ENCODE data around the gene OXNAD1.

The OXNAD1 gene

GRCh38 chr3:16320711-16321110, 55.7 kb downstream of the OXNAD1 start:
- no peak for TF ChIP-seq CTCF (IDR thresholded peaks at IDR 0.05; ENCODE audit: low read depth, low read length, missing control alignments)
- DNase-seq (ENCODE audit: extremely low read depth, low read depth) = no peak
- no peak overlapping the region for H3K4me3 ChIP-seq (replicated peaks; ENCODE audit: low read depth, low read length)

- no peak overlapping the region for H3K4me3 ChIP-seq (replicated peaks; ENCODE audit: low read depth, low read length)
- TF ChIP-seq CTCF (IDR thresholded peaks at IDR 0.05; ENCODE audit: low read depth, low read length, missing control alignments) = no peak
- no peak for DNase-seq (ENCODE audit: extremely low read depth, low read depth)
These were observed 57.2 kb downstream of the OXNAD1 start for GRCh38 chr3:16322189-16322588.

- DNase-seq (ENCODE audit: extremely low read depth, low read depth) = no peak
- TF ChIP-seq CTCF (IDR thresholded peaks at IDR 0.05; ENCODE audit: low read depth, low read length, missing control alignments) = no peak
- H3K4me3 ChIP-seq (replicated peaks; ENCODE audit: low read depth, low read length) = no peak overlapping the region
These were observed 58.7 kb downstream of the OXNAD1 start for GRCh38 chr3:16323737-16324136.

GRCh38 chr3:16325850-16326249, 60.8 kb downstream of the OXNAD1 start:
- TF ChIP-seq CTCF (IDR thresholded peaks at IDR 0.05; ENCODE audit: low read depth, low read length, missing control alignments) = no peak
- no peak for DNase-seq (ENCODE audit: extremely low read depth, low read depth)
- no peak overlapping the region for H3K4me3 ChIP-seq (replicated peaks; ENCODE audit: low read depth, low read length)

- no peak for DNase-seq (ENCODE audit: extremely low read depth, low read depth)
- H3K4me3 ChIP-seq (replicated peaks; ENCODE audit: low read depth, low read length) = no peak overlapping the region
- TF ChIP-seq CTCF (IDR thresholded peaks at IDR 0.05; ENCODE audit: low read depth, low read length, missing control alignments) = no peak
These were observed 61.8 kb downstream of the OXNAD1 start for GRCh38 chr3:16326724-16327349.

- H3K4me3 ChIP-seq (replicated peaks; ENCODE audit: low read depth, low read length) = no peak overlapping the region
- no peak for TF ChIP-seq CTCF (IDR thresholded peaks at IDR 0.05; ENCODE audit: low read depth, low read length, missing control alignments)
- DNase-seq (ENCODE audit: extremely low read depth, low read depth) = no peak
These were observed 63.1 kb downstream of the OXNAD1 start for GRCh38 chr3:16328124-16328523.
